ENCODE results near the gene FGF14. TPM values are rescaled to one million over a fixed set of nuclear protein-coding genes. Genes with fewer than 3 reads are reported as not detected.
A peak's percentile ranks its signal among the peaks of the same experiment; 100 is the strongest.

Gene FGF14
- total and polyA plus RNA-seq, 5 donors from 2014 or later = 0.09 TPM; not detected in 4

- Mint-ChIP-seq H3K36me3 (no peaks in the 10 kb centered on the region), H3K9me3 (no peaks in the 10 kb centered on the region), H3K4me3 (no peak overlapping the region), H3K27me3 (peaks cover 4% of the 10 kb centered on the region), H3K4me1 (no peaks in the 10 kb centered on the region), H3K27ac (no peak overlapping the region)
- Histone ChIP-seq H3K9me3 (ENCODE audit: control insufficient read depth in 2 of 2, low read length in 2 of 2) (no peaks in the 10 kb centered on the region), H3K4me3 (ENCODE audit: low read depth, low read length) (no peak overlapping the region), H3K27me3 (ENCODE audit: control insufficient read depth, insufficient read depth, low read length) (no peaks in the 10 kb centered on the region), H3K27ac (ENCODE audit: insufficient read depth, low read length, poor library complexity, severe bottlenecking) (no peak overlapping the region), H3K4me1 (ENCODE audit: control insufficient read depth, insufficient read depth, low read length, poor library complexity, severe bottlenecking) (no peaks in the 10 kb centered on the region), H3K36me3 (ENCODE audit: control insufficient read depth, insufficient read depth, low read length) (no peaks in the 10 kb centered on the region)
- no peak for DNase-seq
- ATAC-seq (ENCODE audit: low read depth in 2 of 2) = no peak
These were observed 161.7 kb downstream of the FGF14 start for GRCh38 chr13:102240110-102240509.

- Histone ChIP-seq H3K27me3 (ENCODE audit: control insufficient read depth, insufficient read depth, low read length) (no peaks in the 10 kb centered on the region), H3K36me3 (ENCODE audit: control insufficient read depth, insufficient read depth, low read length) (no peaks in the 10 kb centered on the region), H3K9me3 (ENCODE audit: control insufficient read depth in 2 of 2, low read length in 2 of 2) (no peaks in the 10 kb centered on the region), H3K4me3 (ENCODE audit: low read depth, low read length) (no peak overlapping the region), H3K27ac (ENCODE audit: insufficient read depth, low read length, poor library complexity, severe bottlenecking) (no peak overlapping the region), H3K4me1 (ENCODE audit: control insufficient read depth, insufficient read depth, low read length, poor library complexity, severe bottlenecking) (no peaks in the 10 kb centered on the region)
- DNase-seq (no peak), ATAC-seq (ENCODE audit: low read depth in 2 of 2) (no peak)
- Mint-ChIP-seq H3K9me3 (peaks cover 0 to 1% (median 0%) of the 10 kb centered on the region in 7 donors), H3K27me3 (peaks cover 9% of the 10 kb centered on the region), H3K4me3 (no peak overlapping the region), H3K27ac (no peak overlapping the region), H3K4me1 (no peaks in the 10 kb centered on the region), H3K36me3 (no peaks in the 10 kb centered on the region)
These were observed 164.6 kb downstream of the FGF14 start for GRCh38 chr13:102237230-102237629.

- no peak for DNase-seq
These were observed 165.0 kb downstream of the FGF14 start for GRCh38 chr13:102236830-102237229.

GRCh38 chr13:102236341-102236740 is 165.5 kb downstream of the FGF14 start:
- Histone ChIP-seq H3K9me3 (ENCODE audit: control insufficient read depth in 2 of 2, low read length in 2 of 2) (no peaks in the 10 kb centered on the region), H3K36me3 (ENCODE audit: control insufficient read depth, insufficient read depth, low read length) (no peaks in the 10 kb centered on the region), H3K27ac (ENCODE audit: insufficient read depth, low read length, poor library complexity, severe bottlenecking) (no peak overlapping the region), H3K27me3 (ENCODE audit: control insufficient read depth, insufficient read depth, low read length) (no peaks in the 10 kb centered on the region), H3K4me3 (ENCODE audit: low read depth, low read length) (no peak overlapping the region), H3K4me1 (ENCODE audit: control insufficient read depth, insufficient read depth, low read length, poor library complexity, severe bottlenecking) (no peaks in the 10 kb centered on the region)
- no peak for ATAC-seq (ENCODE audit: low read depth in 2 of 2)
- no peak overlapping the region for H3K4me3 Mint-ChIP-seq
- H3K27ac Mint-ChIP-seq = no peak overlapping the region
- no peaks in the 10 kb centered on the region for H3K36me3 Mint-ChIP-seq
- no peaks in the 10 kb centered on the region for H3K4me1 Mint-ChIP-seq
- peaks cover 0 to 1% (median 0%) of the 10 kb centered on the region in 7 donors for H3K9me3 Mint-ChIP-seq
- DNase-seq = no peak
- H3K27me3 Mint-ChIP-seq = peaks cover 9% of the 10 kb centered on the region

More at GRCh38 chr13:102236830-102237229, 165.0 kb downstream of the FGF14 start:
- no peaks in the 10 kb centered on the region for H3K4me1 Mint-ChIP-seq
- H3K9me3 ChIP-seq (ENCODE audit: control insufficient read depth in 2 of 2, low read length in 2 of 2) = no peaks in the 10 kb centered on the region
- no peaks in the 10 kb centered on the region for H3K4me1 ChIP-seq (ENCODE audit: control insufficient read depth, insufficient read depth, low read length, poor library complexity, severe bottlenecking)
- H3K36me3 ChIP-seq (ENCODE audit: control insufficient read depth, insufficient read depth, low read length) = no peaks in the 10 kb centered on the region
- H3K27ac ChIP-seq (ENCODE audit: insufficient read depth, low read length, poor library complexity, severe bottlenecking) = no peak overlapping the region
- no peaks in the 10 kb centered on the region for H3K36me3 Mint-ChIP-seq
- H3K27ac Mint-ChIP-seq = no peak overlapping the region
- ATAC-seq (ENCODE audit: low read depth in 2 of 2) = no peak
- peaks cover 9% of the 10 kb centered on the region for H3K27me3 Mint-ChIP-seq
- peaks cover 0 to 1% (median 0%) of the 10 kb centered on the region in 7 donors for H3K9me3 Mint-ChIP-seq
- H3K27me3 ChIP-seq (ENCODE audit: control insufficient read depth, insufficient read depth, low read length) = no peaks in the 10 kb centered on the region
- no peak overlapping the region for H3K4me3 Mint-ChIP-seq
- no peak overlapping the region for H3K4me3 ChIP-seq (ENCODE audit: low read depth, low read length)

DNA sequence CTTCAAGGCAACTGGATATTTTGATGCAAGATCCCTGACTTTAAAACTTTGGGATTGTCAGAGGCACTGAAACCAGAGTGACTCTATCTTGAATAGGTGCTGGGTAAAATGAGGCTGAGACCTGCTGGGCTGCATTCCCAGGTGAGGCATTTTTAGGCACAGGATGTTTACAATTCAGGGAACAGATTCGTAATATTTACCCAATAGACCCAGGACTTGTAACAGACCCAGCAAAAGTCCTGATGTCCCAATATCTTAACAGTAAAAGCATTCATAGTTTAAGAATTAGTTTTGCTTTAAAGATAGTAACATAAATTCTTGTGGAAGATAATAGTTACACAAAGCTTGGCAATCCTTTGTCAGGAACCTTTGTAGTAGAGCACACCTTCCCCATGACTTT is 166.2 kb downstream of the FGF14 start:
- no peak for ATAC-seq (ENCODE audit: low read depth in 2 of 2)
- no peak overlapping the region for H3K4me3 Mint-ChIP-seq
- peaks cover 0 to 1% (median 0%) of the 10 kb centered on the region in 7 donors for H3K9me3 Mint-ChIP-seq
- H3K36me3 Mint-ChIP-seq = no peaks in the 10 kb centered on the region
- no peak overlapping the region for H3K4me3 ChIP-seq (ENCODE audit: low read depth, low read length)
- DNase-seq = no peak
- H3K27ac Mint-ChIP-seq = no peak overlapping the region
- no peaks in the 10 kb centered on the region for H3K27me3 ChIP-seq (ENCODE audit: control insufficient read depth, insufficient read depth, low read length)
- H3K27ac ChIP-seq (ENCODE audit: insufficient read depth, low read length, poor library complexity, severe bottlenecking) = no peak overlapping the region
- no peaks in the 10 kb centered on the region for H3K4me1 ChIP-seq (ENCODE audit: control insufficient read depth, insufficient read depth, low read length, poor library complexity, severe bottlenecking)
- no peaks in the 10 kb centered on the region for H3K9me3 ChIP-seq (ENCODE audit: control insufficient read depth in 2 of 2, low read length in 2 of 2)
- no peaks in the 10 kb centered on the region for H3K4me1 Mint-ChIP-seq
- no peaks in the 10 kb centered on the region for H3K36me3 ChIP-seq (ENCODE audit: control insufficient read depth, insufficient read depth, low read length)
- H3K27me3 Mint-ChIP-seq = peaks cover 9% of the 10 kb centered on the region

DNA sequence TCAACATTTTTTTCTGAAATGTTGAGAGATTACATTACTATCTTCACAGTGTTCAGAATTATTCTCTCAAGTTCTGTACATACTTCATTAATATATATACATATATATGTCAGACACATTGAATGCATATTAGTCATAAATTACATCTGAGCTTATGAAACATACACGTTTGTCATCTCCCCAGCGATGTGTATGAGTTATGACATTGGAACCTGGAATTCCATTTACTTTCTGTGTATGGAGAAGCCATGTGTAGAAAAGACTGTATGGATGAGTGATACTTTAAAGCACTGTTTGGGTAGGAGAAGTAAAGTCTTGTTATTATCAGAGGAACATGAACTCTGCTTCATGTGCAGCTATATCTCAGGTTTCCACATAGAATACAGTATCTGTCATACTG is 167.2 kb downstream of the FGF14 start:
- no peaks in the 10 kb centered on the region for H3K36me3 ChIP-seq (ENCODE audit: control insufficient read depth, insufficient read depth, low read length)
- Mint-ChIP-seq H3K36me3 (no peaks in the 10 kb centered on the region), H3K4me1 (no peaks in the 10 kb centered on the region), H3K9me3 (peaks cover 0 to 1% (median 0%) of the 10 kb centered on the region in 7 donors), H3K27me3 (peaks cover 9% of the 10 kb centered on the region), H3K27ac (no peak overlapping the region), H3K4me3 (no peak overlapping the region)
- no peak overlapping the region for H3K4me3 ChIP-seq (ENCODE audit: low read depth, low read length)
- DNase-seq (no peak), ATAC-seq (ENCODE audit: low read depth in 2 of 2) (no peak)
- no peaks in the 10 kb centered on the region for H3K9me3 ChIP-seq (ENCODE audit: control insufficient read depth in 2 of 2, low read length in 2 of 2)
- no peaks in the 10 kb centered on the region for H3K4me1 ChIP-seq (ENCODE audit: control insufficient read depth, insufficient read depth, low read length, poor library complexity, severe bottlenecking)
- no peaks in the 10 kb centered on the region for H3K27me3 ChIP-seq (ENCODE audit: control insufficient read depth, insufficient read depth, low read length)
- H3K27ac ChIP-seq (ENCODE audit: insufficient read depth, low read length, poor library complexity, severe bottlenecking) = no peak overlapping the region

- H3K27me3 ChIP-seq (ENCODE audit: control insufficient read depth, insufficient read depth, low read length) = no peaks in the 10 kb centered on the region
- ATAC-seq (ENCODE audit: low read depth in 2 of 2) = no peak
- peak in 1 of 3 donors; percentile 41 for DNase-seq
- Mint-ChIP-seq H3K27me3 (peaks cover 9% of the 10 kb centered on the region), H3K27ac (no peak overlapping the region), H3K4me3 (no peak overlapping the region), H3K36me3 (no peaks in the 10 kb centered on the region), H3K9me3 (peaks cover 0 to 1% (median 0%) of the 10 kb centered on the region in 7 donors), H3K4me1 (no peaks in the 10 kb centered on the region)
- no peaks in the 10 kb centered on the region for H3K9me3 ChIP-seq (ENCODE audit: control insufficient read depth in 2 of 2, low read length in 2 of 2)
- no peak overlapping the region for H3K4me3 ChIP-seq (ENCODE audit: low read depth, low read length)
- H3K27ac ChIP-seq (ENCODE audit: insufficient read depth, low read length, poor library complexity, severe bottlenecking) = no peak overlapping the region
- no peaks in the 10 kb centered on the region for H3K36me3 ChIP-seq (ENCODE audit: control insufficient read depth, insufficient read depth, low read length)
- H3K4me1 ChIP-seq (ENCODE audit: control insufficient read depth, insufficient read depth, low read length, poor library complexity, severe bottlenecking) = no peaks in the 10 kb centered on the region
These were observed 168.2 kb downstream of the FGF14 start for GRCh38 chr13:102233566-102234208.

- ATAC-seq (ENCODE audit: low read depth in 2 of 2) (no peak), DNase-seq (no peak)
- Mint-ChIP-seq H3K9me3 (peaks cover 0 to 2% (median 0%) of the 10 kb centered on the region in 7 donors), H3K4me1 (no peaks in the 10 kb centered on the region), H3K27ac (no peak overlapping the region), H3K4me3 (no peak overlapping the region), H3K27me3 (peaks cover 9% of the 10 kb centered on the region), H3K36me3 (no peaks in the 10 kb centered on the region)
- Histone ChIP-seq H3K4me3 (ENCODE audit: low read depth, low read length) (no peak overlapping the region), H3K27ac (ENCODE audit: insufficient read depth, low read length, poor library complexity, severe bottlenecking) (no peak overlapping the region), H3K9me3 (ENCODE audit: control insufficient read depth in 2 of 2, low read length in 2 of 2) (no peaks in the 10 kb centered on the region), H3K36me3 (ENCODE audit: control insufficient read depth, insufficient read depth, low read length) (no peaks in the 10 kb centered on the region), H3K4me1 (ENCODE audit: control insufficient read depth, insufficient read depth, low read length, poor library complexity, severe bottlenecking) (no peaks in the 10 kb centered on the region), H3K27me3 (ENCODE audit: control insufficient read depth, insufficient read depth, low read length) (no peaks in the 10 kb centered on the region)
These were observed 170.4 kb downstream of the FGF14 start for GRCh38 chr13:102231479-102231878.
